Small intestine (tissue), 7 donors: ENCODE measurements around the gene CCDC34. TPM values are rescaled to one million over a fixed set of nuclear protein-coding genes. Genes with fewer than 3 reads are reported as not detected.

Source experiments
- DNase-seq, 2 donors: peaks; one replicate each; pipeline versions ENCODE4 v3.0.0 to v3.0.0-alpha.2; 2013
- FAIRE-seq: peaks from 2 replicates; lab custom pipeline; 2012; peaks lifted over from hg19 to GRCh38; lab: Jason Lieb, UNC
- H3K27ac ChIP-seq, 3 donors: one replicate each; pipeline ENCODE4 v1.5.1; 2013; ENCODE audit warnings: low read length in 2 of 3, mild to moderate bottlenecking in 2 of 3, control low read depth in 1 of 3, inconsistent platforms in 1 of 3, low read depth in 1 of 3, moderate library complexity in 1 of 3
- H3K27me3 ChIP-seq, 3 donors: one replicate each; pipeline ENCODE4 v1.6.1; 2013; ENCODE audit warnings: low read length in 3 of 3, inconsistent platforms in 1 of 3; ENCODE audit not compliant: control insufficient read depth in 3 of 3, insufficient read depth in 3 of 3
- H3K36me3 ChIP-seq, 3 donors: one replicate each; pipeline ENCODE4 v1.6.1; 2013; ENCODE audit warnings: low read length in 3 of 3, inconsistent platforms in 1 of 3, low read depth in 1 of 3, mild to moderate bottlenecking in 1 of 3, moderate library complexity in 1 of 3; ENCODE audit not compliant: control insufficient read depth in 3 of 3, insufficient read depth in 2 of 3
- H3K4me1 ChIP-seq, 3 donors: one replicate each; pipeline ENCODE4 v1.6.1; 2013; ENCODE audit warnings: low read length in 2 of 3, inconsistent platforms in 1 of 3, low read depth in 1 of 3, mild to moderate bottlenecking in 1 of 3, moderate library complexity in 1 of 3; ENCODE audit not compliant: control insufficient read depth in 3 of 3, insufficient read depth in 2 of 3
- H3K4me3 ChIP-seq, 3 donors: one replicate each; pipeline ENCODE4 v1.5.1; 2013; ENCODE audit warnings: low read length in 3 of 3, control low read depth in 1 of 3, inconsistent platforms in 1 of 3, low read depth in 1 of 3, mild to moderate bottlenecking in 1 of 3, moderate library complexity in 1 of 3
- H3K9me3 ChIP-seq, 2 donors: one replicate each; pipeline ENCODE4 v1.6.1; 2013; ENCODE audit warnings: low read depth in 1 of 2, low read length in 1 of 2; ENCODE audit not compliant: control insufficient read depth in 2 of 2, insufficient read depth in 1 of 2
- whole genome bisulfite sequencing, 3 donors: extraction: QIAGEN DNeasy Blood & Tissue Kit; methylation state at CpG; one replicate each; pipeline ENCODE4 v1.1.7; 2013; 5-methylcytosine and 5-hydroxymethylcytosine counted together
- polyA plus RNA-seq, 4 donors: library from polyadenylated mRNA; stranded (reverse) in 3 of 4; unstranded in 1 of 4; fragments of 200-250 nt in 3 of 4; fragments of 120-200 nt in 1 of 4; gene quantifications; one replicate each; pipeline versions ENCODE4 v1.2.1 to v1.2.3, GENCODE V29; 2013
- donor health status: healthy with polysubstance abuse.
- donor health status: control.
- donor health status: control.
- donor health status: Bipolar disorder and iron deficiency.
- donor health status: healthy.

Gene CCDC34
- polyA plus RNA-seq, 4 donors, result 6.2 to 32.6 (median 11.9) TPM

- 66 to 82% (median 76%) methylated on average over 10 of the region's 10 CpGs for WGBS, 3 donors
- H3K27ac ChIP-seq, result no peak overlapping the region
- FAIRE-seq, result no peak
Observed at GRCh38 chr11:27367881-27368280, 4.9 kb upstream of the CCDC34 start.

GRCh38 chr11:27363576-27364117 is 632 bp upstream of the CCDC34 start:
- Histone ChIP-seq H3K36me3 (peaks cover 0 to 4% (median under 1%) of the 10 kb centered on the region in 3 donors), H3K4me1 (peaks cover 0 to 18% (median 4%) of the 10 kb centered on the region in 3 donors), H3K4me3 (peak overlapping the region in 2 of 3 donors; percentile 78 to 84), H3K27me3 (no peaks in the 10 kb centered on the region), H3K27ac (peak overlapping the region; percentile 59 to 85 (median 71)), H3K9me3 (no peaks in the 10 kb centered on the region)
- WGBS, 3 donors, result 23 to 37% (median 29%) methylated on average over 13 of the region's 13 CpGs
- FAIRE-seq (no peak), DNase-seq (no peak)

More at GRCh38 chr11:27367881-27368280, 4.9 kb upstream of the CCDC34 start:
- H3K9me3 ChIP-seq, result no peaks in the 10 kb centered on the region
- no peak for DNase-seq
- H3K4me1 ChIP-seq, result peaks cover 0 to 16% (median 0%) of the 10 kb centered on the region in 3 donors
- no peak overlapping the region for H3K4me3 ChIP-seq
- no peaks in the 10 kb centered on the region for H3K27me3 ChIP-seq
- peaks cover 3 to 17% (median 6%) of the 10 kb centered on the region in 3 donors for H3K36me3 ChIP-seq

- H3K4me3 ChIP-seq, result peak overlapping the region in 1 of 3 donors; percentile 84
Observed at GRCh38 chr11:27361649-27362431, 1.2 kb downstream of the CCDC34 start.

GRCh38 chr11:27358296-27358695 is 4.7 kb downstream of the CCDC34 start:
- 92 to 97% (median 97%) methylated on average over 1 of the region's 1 CpG for WGBS, 3 donors
- DNase-seq, result peak in 1 of 2 donors; percentile 49
- Histone ChIP-seq H3K9me3 (no peaks in the 10 kb centered on the region), H3K4me1 (peaks cover 0 to 23% (median 7%) of the 10 kb centered on the region in 3 donors), H3K4me3 (no peak overlapping the region), H3K27ac (peak overlapping the region in 1 of 3 donors; percentile 26), H3K36me3 (no peaks in the 10 kb centered on the region), H3K27me3 (no peaks in the 10 kb centered on the region)
- FAIRE-seq, result no peak

More at GRCh38 chr11:27361649-27362431, 1.2 kb downstream of the CCDC34 start:
- Histone ChIP-seq H3K36me3 (no peaks in the 10 kb centered on the region), H3K4me1 (peaks cover 0 to 18% (median 4%) of the 10 kb centered on the region in 3 donors), H3K27ac (peak overlapping the region in 1 of 3 donors; percentile 70), H3K27me3 (no peaks in the 10 kb centered on the region), H3K9me3 (no peaks in the 10 kb centered on the region)
- 21 to 52% (median 40%) methylated on average over 8 of the region's 8 CpGs for WGBS, 3 donors
- DNase-seq, result peak; percentile 24 to 67
- FAIRE-seq, result no peak

- Histone ChIP-seq H3K4me1 (peaks cover 0 to 23% (median 7%) of the 10 kb centered on the region in 3 donors), H3K27ac (peak overlapping the region in 1 of 3 donors; percentile 28), H3K4me3 (no peak overlapping the region), H3K36me3 (no peaks in the 10 kb centered on the region), H3K9me3 (no peaks in the 10 kb centered on the region), H3K27me3 (no peaks in the 10 kb centered on the region)
- WGBS, 3 donors, result 18 to 62% (median 37%) methylated on average over 4 of the region's 4 CpGs
- FAIRE-seq (no peak), DNase-seq (peak; percentile 48 to 62)
Observed at GRCh38 chr11:27357250-27357649, 5.8 kb downstream of the CCDC34 start.

GRCh38 chr11:27356624-27357222 is 6.3 kb downstream of the CCDC34 start:
- H3K4me1 ChIP-seq, result peaks cover 0 to 23% (median 4%) of the 10 kb centered on the region in 3 donors
- H3K27ac ChIP-seq, result peak overlapping the region in 1 of 3 donors; percentile 28
- DNase-seq (no peak), FAIRE-seq (no peak)
- WGBS, 3 donors, result 47 to 61% (median 56%) methylated on average over 5 of the region's 5 CpGs
- no peaks in the 10 kb centered on the region for H3K9me3 ChIP-seq
- H3K36me3 ChIP-seq, result peaks cover 0 to 4% (median 0%) of the 10 kb centered on the region in 3 donors
- H3K4me3 ChIP-seq, result no peak overlapping the region
- H3K27me3 ChIP-seq, result no peaks in the 10 kb centered on the region

GRCh38 chr11:27355575-27356104 is 7.4 kb downstream of the CCDC34 start:
- WGBS, 3 donors, result 85 to 86% (median 86%) methylated on average over 3 of the region's 3 CpGs
- H3K27ac ChIP-seq, result no peak overlapping the region
- peaks cover 0 to 4% (median 0%) of the 10 kb centered on the region in 3 donors for H3K36me3 ChIP-seq
- no peaks in the 10 kb centered on the region for H3K27me3 ChIP-seq
- no peak overlapping the region for H3K4me3 ChIP-seq
- H3K9me3 ChIP-seq, result no peaks in the 10 kb centered on the region
- FAIRE-seq, result no peak
- peaks cover 0 to 14% (median 2%) of the 10 kb centered on the region in 3 donors for H3K4me1 ChIP-seq
- no peak for DNase-seq
